ENCODE results near the gene PRKCE.

PRKCE gene

GRCh38 chr2:45980161-45980865 lies 328.8 kb downstream of the PRKCE start:
- Mint-ChIP-seq H3K27ac (no peak overlapping the region), H3K9me3 (no peaks in the 10 kb centered on the region), H3K36me3 (no peaks in the 10 kb centered on the region), H3K4me1 (no peaks in the 10 kb centered on the region), H3K4me3 (no peak overlapping the region)
- DNase-seq (ENCODE audit: low spot score in 2 of 2) (no peak), ATAC-seq (no peak)

GRCh38 chr2:45981384-45981930 lies 330.0 kb downstream of the PRKCE start:
- ATAC-seq: no peak
- no peaks in the 10 kb centered on the region for H3K4me1 Mint-ChIP-seq

GRCh38 chr2:45982096-45982495 lies 330.6 kb downstream of the PRKCE start:
- no peak overlapping the region for H3K27ac Mint-ChIP-seq
- no peaks in the 10 kb centered on the region for H3K4me1 Mint-ChIP-seq

More at GRCh38 chr2:45981384-45981930, 330.0 kb downstream of the PRKCE start:
- no peak for DNase-seq (ENCODE audit: low spot score in 2 of 2)
- Mint-ChIP-seq H3K9me3 (no peaks in the 10 kb centered on the region), H3K36me3 (no peaks in the 10 kb centered on the region), H3K4me3 (no peak overlapping the region), H3K27ac (no peak overlapping the region)

GRCh38 chr2:45983213-45983612 lies 331.7 kb downstream of the PRKCE start:
- no peaks in the 10 kb centered on the region for H3K4me1 Mint-ChIP-seq
- H3K36me3 Mint-ChIP-seq: no peaks in the 10 kb centered on the region
- ATAC-seq (no peak), DNase-seq (ENCODE audit: low spot score in 2 of 2) (no peak)
- H3K27ac Mint-ChIP-seq: no peak overlapping the region
- H3K9me3 Mint-ChIP-seq: no peaks in the 10 kb centered on the region
- H3K4me3 Mint-ChIP-seq: no peak overlapping the region

More at GRCh38 chr2:45982096-45982495, 330.6 kb downstream of the PRKCE start:
- Mint-ChIP-seq H3K4me3 (no peak overlapping the region), H3K36me3 (no peaks in the 10 kb centered on the region), H3K9me3 (no peaks in the 10 kb centered on the region)
- ATAC-seq (no peak), DNase-seq (ENCODE audit: low spot score in 2 of 2) (no peak)

GRCh38 chr2:45984366-45984765 lies 332.9 kb downstream of the PRKCE start:
- no peak for ATAC-seq
- DNase-seq (ENCODE audit: low spot score in 2 of 2): no peak
- H3K4me3 Mint-ChIP-seq: no peak overlapping the region
- no peaks in the 10 kb centered on the region for H3K4me1 Mint-ChIP-seq
- H3K9me3 Mint-ChIP-seq: no peaks in the 10 kb centered on the region
- H3K36me3 Mint-ChIP-seq: no peaks in the 10 kb centered on the region
- no peak overlapping the region for H3K27ac Mint-ChIP-seq

GRCh38 chr2:45984896-45985473 lies 333.5 kb downstream of the PRKCE start:
- Mint-ChIP-seq H3K36me3 (no peaks in the 10 kb centered on the region), H3K4me3 (no peak overlapping the region), H3K27ac (no peak overlapping the region), H3K9me3 (no peaks in the 10 kb centered on the region), H3K4me1 (no peaks in the 10 kb centered on the region)
- DNase-seq (ENCODE audit: low spot score in 2 of 2): no peak
- no peak for ATAC-seq

GRCh38 chr2:45986509-45986908 lies 335.0 kb downstream of the PRKCE start:
- Mint-ChIP-seq H3K4me1 (no peaks in the 10 kb centered on the region), H3K9me3 (no peaks in the 10 kb centered on the region), H3K36me3 (peaks cover 8% of the 10 kb centered on the region), H3K4me3 (no peak overlapping the region), H3K27ac (peak overlapping the region; percentile 18)
- no peak for ATAC-seq
- DNase-seq (ENCODE audit: low spot score in 2 of 2): no peak

- Mint-ChIP-seq H3K36me3 (peaks cover 8% of the 10 kb centered on the region), H3K9me3 (no peaks in the 10 kb centered on the region), H3K4me1 (no peaks in the 10 kb centered on the region), H3K27ac (no peak overlapping the region), H3K4me3 (no peak overlapping the region)
- DNase-seq (ENCODE audit: low spot score in 2 of 2) (no peak), ATAC-seq (no peak)
These were observed 336.4 kb downstream of the PRKCE start for GRCh38 chr2:45987856-45988255.

- H3K9me3 Mint-ChIP-seq: no peaks in the 10 kb centered on the region
- H3K4me3 Mint-ChIP-seq: no peak overlapping the region
- ATAC-seq (no peak), DNase-seq (ENCODE audit: low spot score in 2 of 2) (no peak)
- H3K36me3 Mint-ChIP-seq: peaks cover 8% of the 10 kb centered on the region
- H3K27ac Mint-ChIP-seq: no peak overlapping the region
- H3K4me1 Mint-ChIP-seq: peaks cover 7% of the 10 kb centered on the region
These were observed 337.4 kb downstream of the PRKCE start for GRCh38 chr2:45988879-45989278.

GRCh38 chr2:45990131-45990530 lies 338.7 kb downstream of the PRKCE start:
- no peak overlapping the region for H3K4me3 Mint-ChIP-seq
- H3K27ac Mint-ChIP-seq: no peak overlapping the region
- H3K36me3 Mint-ChIP-seq: peaks cover 8% of the 10 kb centered on the region
- ATAC-seq: no peak
- no peak for DNase-seq (ENCODE audit: low spot score in 2 of 2)
- H3K4me1 Mint-ChIP-seq: peaks cover 9% of the 10 kb centered on the region
- no peaks in the 10 kb centered on the region for H3K9me3 Mint-ChIP-seq

GRCh38 chr2:45992021-45992740 lies 340.7 kb downstream of the PRKCE start:
- DNase-seq (ENCODE audit: low spot score in 2 of 2) (peak in 1 of 2 donors; percentile 28), ATAC-seq (no peak)
- Mint-ChIP-seq H3K27ac (no peak overlapping the region), H3K36me3 (peaks cover 8% of the 10 kb centered on the region), H3K4me3 (no peak overlapping the region), H3K4me1 (peaks cover 9% of the 10 kb centered on the region), H3K9me3 (no peaks in the 10 kb centered on the region)

- H3K36me3 Mint-ChIP-seq: peaks cover 8% of the 10 kb centered on the region
- ATAC-seq (no peak), DNase-seq (ENCODE audit: low spot score in 2 of 2) (peak in 1 of 2 donors; percentile 35)
- H3K4me1 Mint-ChIP-seq: peaks cover 9% of the 10 kb centered on the region
- no peak overlapping the region for H3K27ac Mint-ChIP-seq
- H3K9me3 Mint-ChIP-seq: no peaks in the 10 kb centered on the region
- no peak overlapping the region for H3K4me3 Mint-ChIP-seq
These were observed 341.4 kb downstream of the PRKCE start for GRCh38 chr2:45992741-45993475.

- Mint-ChIP-seq H3K4me1 (peaks cover 9% of the 10 kb centered on the region), H3K9me3 (no peaks in the 10 kb centered on the region), H3K36me3 (peaks cover 8% of the 10 kb centered on the region), H3K4me3 (no peak overlapping the region), H3K27ac (no peak overlapping the region)
- DNase-seq (ENCODE audit: low spot score in 2 of 2) (peak; percentile 50 to 79), ATAC-seq (peak; percentile 70)
These were observed 342.1 kb downstream of the PRKCE start for GRCh38 chr2:45993476-45993991.

- Mint-ChIP-seq H3K27ac (no peak overlapping the region), H3K4me1 (peaks cover 9% of the 10 kb centered on the region), H3K4me3 (no peak overlapping the region), H3K36me3 (peaks cover 8% of the 10 kb centered on the region), H3K9me3 (no peaks in the 10 kb centered on the region)
- DNase-seq (ENCODE audit: low spot score in 2 of 2) (no peak), ATAC-seq (no peak)
These were observed 342.6 kb downstream of the PRKCE start for GRCh38 chr2:45994060-45994459.

- ATAC-seq: no peak
These were observed 349.2 kb downstream of the PRKCE start for GRCh38 chr2:46000660-46001059.

More at GRCh38 chr2:46000660-46001059, 349.2 kb downstream of the PRKCE start:
- H3K4me1 Mint-ChIP-seq: peaks cover 4% of the 10 kb centered on the region
- H3K27ac Mint-ChIP-seq: no peak overlapping the region
- no peak for DNase-seq (ENCODE audit: low spot score in 2 of 2)
- no peaks in the 10 kb centered on the region for H3K36me3 Mint-ChIP-seq
- no peaks in the 10 kb centered on the region for H3K9me3 Mint-ChIP-seq
- H3K4me3 Mint-ChIP-seq: no peak overlapping the region
